Keratinocyte (primary cell): ENCODE results near the gene SLC39A11.

Experiments
- EZH2 ChIP-seq: IDR thresholded peaks from one replicate; pipeline ENCODE4 v1.6.1; 2012; ENCODE audit warnings: inconsistent platforms, mild to moderate bottlenecking, low read length, moderate library complexity
- TF ChIP-seq, protein P1 (sequence below), 3 experiments: IDR thresholded peaks in 1 of 3; conservative IDR thresholded peaks in 1 of 3; optimal IDR thresholded peaks in 1 of 3; 2 replicates in 2 of 3; 3 replicates in 1 of 3; pipeline versions ENCODE3 to v1.5.1; 2011; ENCODE audit warnings: low read length in 3 of 3, mild to moderate bottlenecking in 3 of 3, moderate library complexity in 2 of 3, control low read depth in 1 of 3, inconsistent platforms in 1 of 3; ENCODE audit not compliant: insufficient read depth in 2 of 3; ENCODE audit errors: extremely low read depth in 1 of 3

GRCh38 chr17:73062726-73063125 lies 29.8 kb downstream of the SLC39A11 start:
- TF ChIP-seq, protein P1, sequence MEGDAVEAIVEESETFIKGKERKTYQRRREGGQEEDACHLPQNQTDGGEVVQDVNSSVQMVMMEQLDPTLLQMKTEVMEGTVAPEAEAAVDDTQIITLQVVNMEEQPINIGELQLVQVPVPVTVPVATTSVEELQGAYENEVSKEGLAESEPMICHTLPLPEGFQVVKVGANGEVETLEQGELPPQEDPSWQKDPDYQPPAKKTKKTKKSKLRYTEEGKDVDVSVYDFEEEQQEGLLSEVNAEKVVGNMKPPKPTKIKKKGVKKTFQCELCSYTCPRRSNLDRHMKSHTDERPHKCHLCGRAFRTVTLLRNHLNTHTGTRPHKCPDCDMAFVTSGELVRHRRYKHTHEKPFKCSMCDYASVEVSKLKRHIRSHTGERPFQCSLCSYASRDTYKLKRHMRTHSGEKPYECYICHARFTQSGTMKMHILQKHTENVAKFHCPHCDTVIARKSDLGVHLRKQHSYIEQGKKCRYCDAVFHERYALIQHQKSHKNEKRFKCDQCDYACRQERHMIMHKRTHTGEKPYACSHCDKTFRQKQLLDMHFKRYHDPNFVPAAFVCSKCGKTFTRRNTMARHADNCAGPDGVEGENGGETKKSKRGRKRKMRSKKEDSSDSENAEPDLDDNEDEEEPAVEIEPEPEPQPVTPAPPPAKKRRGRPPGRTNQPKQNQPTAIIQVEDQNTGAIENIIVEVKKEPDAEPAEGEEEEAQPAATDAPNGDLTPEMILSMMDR (optimal IDR thresholded peaks at IDR 0.05 in 1 of 3, IDR thresholded peaks at IDR 0.05 in 1 of 3, conservative IDR thresholded peaks at IDR 0.05 in 1 of 3; ENCODE audit: extremely low read depth in 1 of 3, insufficient read depth in 2 of 3, low read length in 3 of 3): no peak
- TF ChIP-seq EZH2: no peak
